Small intestine (tissue), 7 donors: ENCODE results near the gene TMEM125. TPM values are rescaled to one million over a fixed set of nuclear protein-coding genes. Genes with fewer than 3 reads are reported as not detected.
A peak's percentile ranks its signal among the peaks of the same experiment; 100 is the strongest.

ENCODE experiments used
- DNase-seq, 2 donors: peaks; one replicate each; pipeline versions ENCODE4 v3.0.0 to v3.0.0-alpha.2; 2013
- FAIRE-seq: peaks from 2 replicates; lab custom pipeline; 2012; peaks lifted over from hg19 to GRCh38; lab: Jason Lieb, UNC
- H3K27ac ChIP-seq, 3 donors: one replicate each; pipeline ENCODE4 v1.5.1; 2013; ENCODE audit warnings: low read length in 2 of 3, mild to moderate bottlenecking in 2 of 3, control low read depth in 1 of 3, inconsistent platforms in 1 of 3, low read depth in 1 of 3, moderate library complexity in 1 of 3
- H3K27me3 ChIP-seq, 3 donors: one replicate each; pipeline ENCODE4 v1.6.1; 2013; ENCODE audit warnings: low read length in 3 of 3, inconsistent platforms in 1 of 3; ENCODE audit not compliant: control insufficient read depth in 3 of 3, insufficient read depth in 3 of 3
- H3K36me3 ChIP-seq, 3 donors: one replicate each; pipeline ENCODE4 v1.6.1; 2013; ENCODE audit warnings: low read length in 3 of 3, inconsistent platforms in 1 of 3, low read depth in 1 of 3, mild to moderate bottlenecking in 1 of 3, moderate library complexity in 1 of 3; ENCODE audit not compliant: control insufficient read depth in 3 of 3, insufficient read depth in 2 of 3
- H3K4me1 ChIP-seq, 3 donors: one replicate each; pipeline ENCODE4 v1.6.1; 2013; ENCODE audit warnings: low read length in 2 of 3, inconsistent platforms in 1 of 3, low read depth in 1 of 3, mild to moderate bottlenecking in 1 of 3, moderate library complexity in 1 of 3; ENCODE audit not compliant: control insufficient read depth in 3 of 3, insufficient read depth in 2 of 3
- H3K4me3 ChIP-seq, 3 donors: one replicate each; pipeline ENCODE4 v1.5.1; 2013; ENCODE audit warnings: low read length in 3 of 3, control low read depth in 1 of 3, inconsistent platforms in 1 of 3, low read depth in 1 of 3, mild to moderate bottlenecking in 1 of 3, moderate library complexity in 1 of 3
- H3K9me3 ChIP-seq, 2 donors: one replicate each; pipeline ENCODE4 v1.6.1; 2013; ENCODE audit warnings: low read depth in 1 of 2, low read length in 1 of 2; ENCODE audit not compliant: control insufficient read depth in 2 of 2, insufficient read depth in 1 of 2
- WGBS, 3 donors: extraction: QIAGEN DNeasy Blood & Tissue Kit; methylation state at CpG; one replicate each; pipeline ENCODE4 v1.1.7; 2013; 5-methylcytosine and 5-hydroxymethylcytosine counted together
- polyA plus RNA-seq, 4 donors: library from polyadenylated mRNA; stranded (reverse) in 3 of 4; unstranded in 1 of 4; fragments of 200-250 nt in 3 of 4; fragments of 120-200 nt in 1 of 4; gene quantifications; one replicate each; pipeline versions ENCODE4 v1.2.1 to v1.2.3, GENCODE V29; 2013
- donor health status: healthy with polysubstance abuse.
- donor health status: control.
- donor health status: control.
- donor health status: Bipolar disorder and iron deficiency.
- donor health status: healthy.

Gene TMEM125
- polyA plus RNA-seq, 4 donors, result 38.3 to 94.3 (median 68.5) TPM

GRCh38 chr1:43238991-43239469 is 30.8 kb upstream of the TMEM125 start:
- H3K4me3 ChIP-seq, result no peak overlapping the region

GRCh38 chr1:43239484-43239883 is 30.3 kb upstream of the TMEM125 start:
- peaks cover 0 to 8% (median 1%) of the 10 kb centered on the region in 3 donors for H3K4me1 ChIP-seq

More at GRCh38 chr1:43238991-43239469, 30.8 kb upstream of the TMEM125 start:
- DNase-seq (no peak), FAIRE-seq (no peak)
- Histone ChIP-seq H3K9me3 (no peaks in the 10 kb centered on the region), H3K27ac (no peak overlapping the region), H3K4me1 (peaks cover 0 to 8% (median 1%) of the 10 kb centered on the region in 3 donors), H3K36me3 (no peaks in the 10 kb centered on the region), H3K27me3 (no peaks in the 10 kb centered on the region)
- WGBS, 3 donors, result 79 to 90% (median 88%) methylated on average over 3 of the region's 3 CpGs

GRCh38 chr1:43241413-43241836 is 28.4 kb upstream of the TMEM125 start:
- Histone ChIP-seq H3K4me3 (no peak overlapping the region), H3K9me3 (no peaks in the 10 kb centered on the region), H3K36me3 (no peaks in the 10 kb centered on the region), H3K4me1 (peaks cover 0 to 5% (median 1%) of the 10 kb centered on the region in 3 donors), H3K27ac (no peak overlapping the region), H3K27me3 (no peaks in the 10 kb centered on the region)
- FAIRE-seq (no peak), DNase-seq (no peak)
- 48 to 62% (median 57%) methylated on average over 6 of the region's 6 CpGs for WGBS, 3 donors

More at GRCh38 chr1:43239484-43239883, 30.3 kb upstream of the TMEM125 start:
- no peaks in the 10 kb centered on the region for H3K9me3 ChIP-seq
- H3K27ac ChIP-seq, result peak overlapping the region in 1 of 3 donors; percentile 43
- DNase-seq, result no peak
- FAIRE-seq, result no peak
- H3K27me3 ChIP-seq, result no peaks in the 10 kb centered on the region
- no peaks in the 10 kb centered on the region for H3K36me3 ChIP-seq
- no peak overlapping the region for H3K4me3 ChIP-seq
- WGBS, 3 donors, result 33 to 53% (median 53%) methylated on average over 3 of the region's 3 CpGs

GRCh38 chr1:43243299-43243698 is 26.5 kb upstream of the TMEM125 start:
- peaks cover 0 to 4% of the 10 kb centered on the region in 2 donors for H3K9me3 ChIP-seq
- FAIRE-seq, result no peak
- no peak overlapping the region for H3K4me3 ChIP-seq
- peaks cover 0 to 3% (median 1%) of the 10 kb centered on the region in 3 donors for H3K4me1 ChIP-seq
- 83% methylated on average over 6 of the region's 6 CpGs for WGBS, 3 donors
- no peak overlapping the region for H3K27ac ChIP-seq
- H3K27me3 ChIP-seq, result no peaks in the 10 kb centered on the region
- H3K36me3 ChIP-seq, result no peaks in the 10 kb centered on the region
- DNase-seq, result no peak

DNA sequence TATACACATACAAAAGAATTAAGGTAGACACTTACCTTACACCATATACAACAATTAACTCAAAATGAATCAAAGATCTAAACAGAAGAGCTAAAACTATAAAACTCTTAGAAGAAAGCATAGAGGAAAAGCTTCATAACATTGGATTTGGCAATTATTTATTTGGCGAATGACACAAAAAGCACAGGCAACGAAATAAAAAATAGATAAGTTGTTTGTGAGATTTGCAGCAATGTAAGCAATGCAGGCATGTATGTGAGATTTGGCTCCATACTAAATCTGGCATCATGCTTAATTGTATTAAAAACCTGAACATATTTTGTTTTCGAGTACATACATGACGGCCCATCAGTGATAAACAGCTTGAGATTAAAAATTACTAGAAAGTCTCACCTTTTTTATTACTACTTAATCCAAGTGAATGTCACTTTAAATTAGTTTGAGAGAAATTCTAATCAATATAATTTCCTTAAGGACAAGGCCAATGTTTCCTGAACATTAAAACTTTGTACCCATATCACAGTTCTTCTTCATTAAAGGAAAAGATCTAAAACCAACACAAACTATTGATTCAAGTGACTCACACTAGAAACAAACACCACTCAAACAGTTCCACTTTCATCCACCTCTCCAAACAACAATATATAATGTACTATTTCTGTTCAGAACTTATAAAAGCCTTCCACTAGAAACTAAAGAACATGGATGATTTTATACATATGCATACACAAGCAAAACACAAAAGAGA is 23.1 kb upstream of the TMEM125 start:
- DNase-seq (peak in 1 of 2 donors; percentile 56), FAIRE-seq (no peak)
- Histone ChIP-seq H3K9me3 (peaks cover 0 to 9% of the 10 kb centered on the region in 2 donors), H3K27ac (no peak overlapping the region), H3K36me3 (no peaks in the 10 kb centered on the region), H3K4me3 (no peak overlapping the region), H3K27me3 (no peaks in the 10 kb centered on the region), H3K4me1 (no peaks in the 10 kb centered on the region)
- 88 to 94% (median 92%) methylated on average over 4 of the region's 4 CpGs for WGBS, 3 donors

GRCh38 chr1:43247256-43247921 is 22.4 kb upstream of the TMEM125 start:
- Histone ChIP-seq H3K9me3 (peaks cover 0 to 9% of the 10 kb centered on the region in 2 donors), H3K27me3 (no peaks in the 10 kb centered on the region), H3K36me3 (no peaks in the 10 kb centered on the region), H3K4me3 (no peak overlapping the region), H3K4me1 (no peaks in the 10 kb centered on the region), H3K27ac (no peak overlapping the region)
- DNase-seq (no peak), FAIRE-seq (peak; percentile 47)
- WGBS, 3 donors, result 70 to 90% (median 86%) methylated on average over 6 of the region's 6 CpGs

DNA sequence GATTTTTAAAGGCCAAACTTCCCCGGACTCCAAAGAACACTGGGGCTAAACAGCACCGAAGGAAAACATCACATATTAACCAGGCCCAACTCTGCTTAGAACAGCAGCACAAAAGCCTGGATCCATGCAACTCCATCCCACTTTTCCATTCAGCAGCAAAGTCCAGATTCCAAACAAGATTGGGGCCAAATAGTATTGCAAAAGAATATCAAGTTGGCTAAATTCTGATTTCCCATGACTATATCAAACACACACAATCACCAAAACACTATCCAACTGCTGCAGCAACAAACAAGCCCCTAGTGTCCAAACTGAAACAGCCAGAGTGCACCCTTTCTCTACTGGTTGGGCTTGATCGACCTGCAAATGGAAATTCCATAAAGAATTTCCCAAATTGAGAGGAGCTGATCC is 19.4 kb upstream of the TMEM125 start:
- Histone ChIP-seq H3K4me1 (no peaks in the 10 kb centered on the region), H3K36me3 (no peaks in the 10 kb centered on the region), H3K4me3 (no peak overlapping the region), H3K27me3 (no peaks in the 10 kb centered on the region), H3K9me3 (peaks cover 0 to 9% of the 10 kb centered on the region in 2 donors), H3K27ac (no peak overlapping the region)
- DNase-seq, result no peak
- 81 to 90% (median 86%) methylated on average over 3 of the region's 3 CpGs for WGBS, 3 donors
- FAIRE-seq, result no peak

DNA sequence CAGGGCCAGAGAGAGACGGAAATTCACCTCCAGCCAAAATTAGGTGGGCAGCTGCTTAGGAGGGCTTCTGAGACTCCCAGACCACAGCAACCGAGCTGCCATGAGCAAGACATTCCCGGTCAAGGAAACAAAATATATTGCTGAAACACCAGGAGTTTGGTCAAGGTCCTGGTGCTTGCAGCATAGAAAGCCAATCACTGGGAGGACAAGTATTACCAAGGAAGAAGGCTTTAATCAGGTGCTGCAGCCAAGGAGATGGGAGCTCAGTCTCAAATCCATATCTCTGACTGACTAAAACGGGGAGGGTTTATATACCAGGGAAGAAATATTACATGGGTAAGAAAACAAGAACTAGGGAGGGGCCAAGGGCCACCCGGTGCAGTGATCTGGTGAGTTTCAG is 18.8 kb upstream of the TMEM125 start:
- peaks cover 0 to 9% of the 10 kb centered on the region in 2 donors for H3K9me3 ChIP-seq
- FAIRE-seq (no peak), DNase-seq (no peak)
- H3K4me1 ChIP-seq, result peaks cover 0 to 3% (median 0%) of the 10 kb centered on the region in 3 donors
- H3K27me3 ChIP-seq, result peaks cover 0 to 2% (median 0%) of the 10 kb centered on the region in 3 donors
- H3K4me3 ChIP-seq, result no peak overlapping the region
- WGBS, 3 donors, result 86 to 90% (median 89%) methylated on average over 5 of the region's 5 CpGs
- H3K36me3 ChIP-seq, result no peaks in the 10 kb centered on the region
- H3K27ac ChIP-seq, result no peak overlapping the region
